DOHH2 (cell line): ENCODE data around the gene TAAR1.

Experiments
- EZH2phosphoT487 ChIP-seq: fragments of 200-600 bp; sonication (generic); IDR thresholded peaks from 2 replicates; pipeline ENCODE4 v1.6.1; 2017; ENCODE audit warnings: borderline replicate concordance, mild to moderate bottlenecking, antibody characterized with exemption, low read length, moderate library complexity, mixed read lengths
- TF ChIP-seq, protein P1 (sequence below): fragments of 200-600 bp; sonication (generic); IDR thresholded peaks from one replicate; pipeline ENCODE4 v1.5.1; 2014; ENCODE audit warnings: antibody characterized with exemption, mild to moderate bottlenecking, low read depth, low read length; ENCODE audit not compliant: poor library complexity, severe bottlenecking

- TF ChIP-seq, protein P1, sequence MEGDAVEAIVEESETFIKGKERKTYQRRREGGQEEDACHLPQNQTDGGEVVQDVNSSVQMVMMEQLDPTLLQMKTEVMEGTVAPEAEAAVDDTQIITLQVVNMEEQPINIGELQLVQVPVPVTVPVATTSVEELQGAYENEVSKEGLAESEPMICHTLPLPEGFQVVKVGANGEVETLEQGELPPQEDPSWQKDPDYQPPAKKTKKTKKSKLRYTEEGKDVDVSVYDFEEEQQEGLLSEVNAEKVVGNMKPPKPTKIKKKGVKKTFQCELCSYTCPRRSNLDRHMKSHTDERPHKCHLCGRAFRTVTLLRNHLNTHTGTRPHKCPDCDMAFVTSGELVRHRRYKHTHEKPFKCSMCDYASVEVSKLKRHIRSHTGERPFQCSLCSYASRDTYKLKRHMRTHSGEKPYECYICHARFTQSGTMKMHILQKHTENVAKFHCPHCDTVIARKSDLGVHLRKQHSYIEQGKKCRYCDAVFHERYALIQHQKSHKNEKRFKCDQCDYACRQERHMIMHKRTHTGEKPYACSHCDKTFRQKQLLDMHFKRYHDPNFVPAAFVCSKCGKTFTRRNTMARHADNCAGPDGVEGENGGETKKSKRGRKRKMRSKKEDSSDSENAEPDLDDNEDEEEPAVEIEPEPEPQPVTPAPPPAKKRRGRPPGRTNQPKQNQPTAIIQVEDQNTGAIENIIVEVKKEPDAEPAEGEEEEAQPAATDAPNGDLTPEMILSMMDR = no peak
- TF ChIP-seq EZH2phosphoT487 = no peak
Observed at GRCh38 chr6:132624175-132624574, 34.8 kb downstream of the TAAR1 start, which contains the start of gene TAAR2.
